Cortex of kidney (tissue), 1 donor: ENCODE results near the gene PPDPF.

ENCODE experiments used
- DNase-seq: peaks from one replicate; lab custom pipeline; 2025; lab: John Stamatoyannopoulos, UW

The PPDPF gene

DNA sequence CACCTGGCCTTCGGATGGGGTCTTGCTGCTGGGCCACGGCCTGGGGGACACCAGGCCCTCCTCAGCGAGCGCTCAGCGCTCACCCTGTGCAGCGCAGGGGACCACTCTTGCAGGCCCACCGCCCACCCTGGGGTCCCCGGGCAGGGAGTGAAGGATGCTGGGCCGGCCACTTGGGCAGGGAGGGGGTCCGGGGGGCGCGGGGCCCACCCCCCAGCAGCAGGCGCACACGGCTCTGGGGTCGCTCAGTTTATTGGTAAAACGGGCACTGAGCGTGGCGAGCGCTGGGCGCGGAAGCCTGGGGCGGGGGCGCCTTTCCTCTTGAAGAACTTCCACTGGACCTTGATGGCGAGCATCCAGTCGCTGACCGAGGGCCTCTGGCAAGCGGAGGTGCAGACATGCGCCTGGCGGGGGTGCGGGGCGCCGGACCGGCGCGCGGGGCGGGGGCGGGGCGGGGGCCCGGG lies 32.8 kb upstream of the PPDPF start:
- DNase-seq: no peak

DNA sequence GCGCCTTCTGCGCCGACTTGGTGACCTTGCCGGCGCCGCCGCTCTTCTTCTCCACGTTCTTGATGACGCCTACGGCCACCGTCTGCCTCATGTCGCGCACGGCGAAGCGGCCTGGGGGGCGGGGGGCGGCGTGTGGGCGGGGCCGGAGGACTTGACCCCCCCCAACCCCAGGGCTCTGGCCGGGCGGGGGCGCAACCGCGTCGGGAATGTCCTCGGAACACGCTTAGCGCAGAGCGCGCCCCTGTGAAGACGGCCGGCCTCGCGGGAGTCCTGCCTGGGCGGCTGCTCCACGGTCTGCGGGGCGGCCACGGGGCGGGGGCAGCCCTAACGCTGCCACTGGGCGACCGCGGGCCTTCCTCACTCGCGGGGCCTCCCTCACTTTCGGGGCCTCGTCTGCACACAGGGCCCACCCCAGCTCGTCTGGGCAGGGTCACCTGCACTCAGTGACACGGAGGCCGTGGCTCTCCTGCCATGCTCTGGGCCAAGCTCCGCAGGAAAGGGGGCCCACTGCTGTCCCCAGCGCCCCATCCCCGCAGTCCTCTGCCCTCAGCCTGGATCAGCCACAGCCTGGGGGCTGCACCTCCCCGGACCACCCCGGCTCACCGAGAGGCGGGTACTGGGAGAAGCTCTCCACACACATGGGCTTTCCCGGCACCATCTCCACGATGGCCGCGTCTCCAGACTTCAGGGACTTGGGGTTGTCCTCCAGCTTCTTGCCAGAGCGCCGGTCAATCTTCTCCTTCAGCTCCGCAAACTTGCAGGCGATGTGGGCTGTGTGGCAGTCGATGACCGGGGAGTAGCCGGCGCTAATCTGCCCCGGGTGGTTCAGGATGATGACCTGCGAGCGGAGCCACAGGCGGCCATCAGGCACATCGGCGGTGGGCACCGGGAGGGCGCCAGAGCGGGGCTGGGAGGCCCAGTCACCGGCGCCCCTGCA lies 32.0 kb upstream of the PPDPF start:
- DNase-seq: no peak

DNA sequence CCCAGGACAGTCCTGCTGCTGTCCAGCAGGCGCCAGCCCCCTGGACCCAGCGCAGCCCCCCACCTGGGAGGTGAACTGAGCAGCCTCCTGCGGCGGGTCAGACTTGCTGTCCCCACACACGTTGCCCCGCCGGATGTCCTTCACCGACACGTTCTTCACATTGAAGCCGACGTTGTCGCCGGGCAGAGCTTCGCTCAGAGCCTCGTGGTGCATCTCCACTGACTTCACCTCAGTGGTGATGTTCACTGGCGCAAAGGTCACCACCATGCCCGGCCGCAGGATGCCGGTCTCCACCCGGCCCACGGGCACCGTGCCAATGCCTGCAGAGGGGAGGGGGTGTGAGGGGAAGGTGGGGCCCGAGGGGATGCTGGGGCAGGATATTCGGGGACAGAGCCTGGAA lies 30.1 kb upstream of the PPDPF start:
- DNase-seq: no peak

DNA sequence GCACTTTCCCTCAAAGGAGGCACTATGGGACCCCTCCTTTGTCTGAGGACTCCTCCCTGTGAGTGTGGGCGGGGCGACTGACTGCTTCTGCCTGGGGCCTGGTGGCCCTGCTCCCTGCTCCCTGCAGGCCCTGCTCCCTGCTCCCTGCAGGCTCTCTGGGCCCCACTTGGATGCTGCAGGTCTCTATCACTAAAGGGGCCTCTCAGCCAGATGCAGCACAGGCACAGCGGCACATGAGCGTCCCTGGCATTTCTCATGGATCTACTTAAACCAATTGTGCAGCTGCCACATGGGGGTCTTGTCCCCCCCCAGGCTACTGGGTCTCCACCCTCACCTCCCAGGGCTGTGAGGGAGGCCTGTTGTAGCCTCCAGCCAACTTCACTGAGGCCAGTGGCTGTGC lies 29.5 kb upstream of the PPDPF start:
- DNase-seq: no peak

DNA sequence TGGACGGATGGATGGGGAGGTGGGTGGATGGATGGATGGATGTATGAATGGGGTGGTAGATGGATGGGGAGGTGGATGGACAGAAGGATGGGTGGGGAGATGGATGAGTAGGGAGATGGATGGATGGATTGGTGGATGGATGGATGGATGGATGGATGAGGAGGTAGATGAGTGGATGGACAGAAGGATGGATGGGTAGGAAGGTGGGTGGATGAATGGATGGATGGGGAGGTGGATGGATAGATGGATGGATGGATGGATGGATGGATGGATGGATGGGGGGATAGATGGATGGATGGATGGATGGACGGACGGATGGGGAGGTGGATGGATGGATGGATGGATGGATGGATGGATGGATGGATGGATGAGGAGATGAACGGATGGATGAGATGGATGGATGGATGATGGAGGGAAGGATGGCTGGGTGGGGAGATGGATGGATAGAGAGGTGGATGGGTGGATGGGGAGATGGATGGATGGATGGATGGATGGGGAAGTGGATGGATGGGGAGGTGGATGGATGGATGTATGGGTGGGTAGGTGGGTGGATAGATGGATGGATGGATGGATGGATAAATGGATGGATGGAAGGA lies 28.8 kb upstream of the PPDPF start:
- no peak for DNase-seq

DNA sequence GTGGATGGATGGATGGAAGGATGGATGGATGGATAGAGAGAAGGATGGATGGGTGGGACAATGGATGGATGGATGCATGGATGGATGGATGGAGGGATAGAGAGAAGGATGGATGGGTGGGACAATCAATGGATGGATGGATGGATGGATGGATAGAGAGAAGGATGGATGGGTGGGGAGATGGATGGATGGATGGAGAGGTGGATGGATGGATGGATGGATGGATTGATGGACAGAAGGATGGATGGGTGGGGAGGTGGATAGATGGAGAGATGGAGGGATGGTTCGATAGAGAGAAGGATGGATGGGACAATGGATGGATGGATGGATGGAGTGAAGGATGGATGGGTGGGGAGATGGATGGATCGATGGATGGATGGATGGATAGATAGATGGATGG lies 28.0 kb upstream of the PPDPF start:
- no peak for DNase-seq

DNA sequence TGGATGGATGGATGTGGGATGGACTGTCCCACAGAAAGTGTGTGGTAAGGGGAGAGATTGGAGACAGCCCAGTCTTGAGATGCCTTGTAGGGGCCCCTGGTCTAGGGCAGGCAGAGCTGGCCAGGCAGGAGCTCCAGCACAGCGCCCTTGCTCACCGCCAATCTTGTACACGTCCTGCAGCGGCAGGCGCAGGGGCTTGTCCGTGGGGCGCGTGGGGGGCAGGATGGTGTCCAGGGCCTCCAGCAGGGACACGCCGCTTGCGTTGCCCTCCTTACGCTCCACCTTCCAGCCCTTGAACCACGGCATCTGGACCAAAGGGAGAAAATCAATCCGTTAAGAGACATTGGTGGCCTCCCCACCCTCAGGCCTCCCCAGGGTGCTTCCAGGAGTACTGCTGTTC lies 27.6 kb upstream of the PPDPF start:
- DNase-seq: no peak

DNA sequence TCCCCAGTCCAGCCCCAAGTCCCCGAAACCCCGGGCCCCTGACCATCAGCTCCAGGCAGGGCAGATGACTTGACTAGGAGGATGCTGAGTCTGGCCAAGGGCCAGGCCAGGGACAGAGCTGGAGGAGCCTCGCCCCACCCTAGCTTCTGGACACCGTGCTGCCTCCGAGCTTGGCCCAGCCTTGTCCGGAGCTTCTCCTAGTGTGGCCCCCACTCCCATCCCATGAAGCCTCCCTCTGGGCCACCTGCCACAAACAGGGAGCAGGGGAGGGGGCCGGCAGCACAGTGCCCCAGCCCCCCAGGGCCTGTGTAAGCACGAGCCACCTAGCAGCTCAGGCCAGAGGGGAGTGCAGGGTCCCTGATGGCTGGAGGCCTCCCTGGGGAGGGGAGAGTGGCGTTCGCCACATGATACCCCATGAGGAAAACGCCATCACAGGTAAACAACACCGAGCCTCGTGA lies 27.0 kb upstream of the PPDPF start:
- no peak for DNase-seq

DNA sequence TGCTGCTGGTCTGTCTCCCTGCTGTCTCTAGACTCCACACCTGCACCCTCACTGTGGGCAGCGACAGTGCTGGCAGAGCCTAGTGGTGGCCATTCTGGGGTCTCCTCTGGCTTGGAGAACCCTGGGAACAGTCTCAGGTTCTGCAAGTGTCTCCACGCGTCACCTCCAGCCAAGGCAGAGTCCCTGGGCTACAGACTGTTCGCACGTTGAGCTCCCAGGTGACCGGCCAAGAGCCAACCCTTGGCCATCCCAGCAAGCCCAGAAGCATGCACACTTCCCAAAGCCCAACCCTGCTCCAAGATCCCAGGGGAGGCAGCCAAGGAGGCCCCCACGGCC lies 26.5 kb upstream of the PPDPF start:
- DNase-seq: no peak

DNA sequence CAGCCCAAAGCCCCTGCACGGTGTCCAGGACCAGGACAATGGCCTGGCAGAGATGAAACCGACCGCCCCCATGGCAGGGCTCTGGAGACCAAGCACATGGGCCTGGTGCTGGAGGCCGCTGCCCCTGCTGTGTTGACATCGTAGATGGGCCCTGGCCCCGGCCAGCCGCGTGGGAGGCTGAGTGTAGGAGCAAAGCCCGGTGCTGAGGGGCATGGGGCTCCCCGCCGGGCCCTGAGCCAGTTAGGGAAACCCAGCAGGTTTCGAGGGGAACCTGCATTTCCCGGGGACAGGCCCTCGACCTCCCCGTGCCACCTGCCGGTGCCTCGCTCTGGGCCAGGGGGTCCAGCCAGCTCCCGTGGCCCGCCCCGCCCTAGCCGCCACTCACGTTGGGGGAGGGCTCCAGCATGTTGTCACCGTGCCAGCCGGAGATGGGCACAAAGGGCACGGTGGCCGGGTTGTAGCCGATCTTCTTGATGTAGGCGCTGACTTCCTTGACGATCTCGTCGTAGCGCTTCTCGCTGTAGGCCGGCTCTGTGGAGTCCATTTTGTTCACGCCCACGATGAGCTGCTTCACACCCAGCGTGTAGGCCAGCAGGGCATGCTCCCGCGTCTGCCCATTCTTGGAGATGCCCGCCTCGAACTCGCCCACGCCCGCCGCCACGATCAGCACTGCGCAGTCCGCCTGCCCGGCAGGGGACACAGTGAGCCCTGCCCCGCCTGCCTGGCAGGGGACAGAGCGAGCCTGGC lies 26.0 kb upstream of the PPDPF start:
- no peak for DNase-seq

DNA sequence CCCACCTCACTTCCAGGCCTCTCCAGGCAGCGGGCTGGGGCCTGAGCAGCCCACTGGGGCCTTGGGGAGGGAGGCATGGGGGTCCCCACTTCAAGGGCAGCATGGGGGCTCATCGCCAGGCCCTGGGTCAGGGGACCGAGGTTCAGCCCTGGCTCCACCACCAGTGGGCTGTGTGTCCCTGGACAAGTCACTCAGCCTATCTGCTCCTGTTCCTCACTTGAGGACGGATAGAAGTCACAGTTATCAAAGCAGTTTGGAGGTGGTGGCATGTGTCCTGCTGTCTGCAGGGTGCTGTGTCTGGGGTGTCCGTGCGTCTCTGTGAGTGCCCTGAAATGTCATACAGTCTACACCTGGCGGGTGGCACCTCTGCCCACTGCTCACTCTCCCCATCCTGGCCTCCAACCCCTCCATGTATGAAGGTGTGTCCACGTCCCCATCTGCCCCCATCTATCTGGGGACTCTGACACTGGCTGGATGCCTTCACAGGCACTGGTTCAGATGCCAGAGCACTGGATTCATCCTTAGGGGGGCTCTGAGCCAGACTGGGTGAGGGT lies 25.3 kb upstream of the PPDPF start:
- DNase-seq: no peak

DNA sequence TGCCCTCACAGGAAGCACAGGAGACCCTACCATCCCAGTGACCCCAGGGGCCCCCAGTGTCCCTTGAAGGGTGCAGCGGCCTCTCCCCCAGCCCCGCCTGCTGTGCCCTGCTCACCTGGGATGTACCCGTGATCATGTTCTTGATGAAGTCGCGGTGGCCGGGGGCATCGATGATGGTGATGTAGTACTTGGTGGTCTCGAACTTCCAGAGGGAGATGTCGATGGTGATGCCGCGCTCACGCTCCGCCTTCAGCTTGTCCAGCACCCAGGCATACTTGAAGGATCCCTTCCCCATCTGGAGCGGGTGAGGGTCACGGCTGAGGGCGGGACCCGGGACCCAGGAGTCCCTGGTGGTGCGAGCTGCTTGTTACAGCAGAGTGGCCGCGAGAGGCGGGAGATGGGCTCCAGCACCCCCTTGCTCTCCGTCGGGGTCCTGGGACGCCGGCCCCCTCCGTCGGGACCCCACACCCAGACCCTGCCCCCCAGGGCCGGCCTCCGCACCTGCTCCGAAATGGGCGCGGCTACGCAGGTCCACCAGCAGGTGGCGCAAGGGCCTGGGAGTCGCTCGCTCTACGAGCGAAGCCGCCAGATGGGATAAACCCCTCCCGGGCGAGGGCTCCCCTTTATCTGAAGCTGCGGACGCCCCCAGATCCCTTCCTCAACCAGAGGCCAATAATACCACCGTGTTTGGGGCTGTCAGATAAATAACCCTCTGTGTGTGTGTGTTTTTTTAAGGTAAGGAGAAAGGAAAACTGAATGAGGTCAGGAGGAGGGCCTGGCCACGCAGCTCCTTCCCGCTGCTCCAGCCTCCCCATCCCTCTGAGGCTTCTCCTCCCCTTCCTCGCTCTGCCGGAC lies 24.6 kb upstream of the PPDPF start:
- no peak for DNase-seq

DNA sequence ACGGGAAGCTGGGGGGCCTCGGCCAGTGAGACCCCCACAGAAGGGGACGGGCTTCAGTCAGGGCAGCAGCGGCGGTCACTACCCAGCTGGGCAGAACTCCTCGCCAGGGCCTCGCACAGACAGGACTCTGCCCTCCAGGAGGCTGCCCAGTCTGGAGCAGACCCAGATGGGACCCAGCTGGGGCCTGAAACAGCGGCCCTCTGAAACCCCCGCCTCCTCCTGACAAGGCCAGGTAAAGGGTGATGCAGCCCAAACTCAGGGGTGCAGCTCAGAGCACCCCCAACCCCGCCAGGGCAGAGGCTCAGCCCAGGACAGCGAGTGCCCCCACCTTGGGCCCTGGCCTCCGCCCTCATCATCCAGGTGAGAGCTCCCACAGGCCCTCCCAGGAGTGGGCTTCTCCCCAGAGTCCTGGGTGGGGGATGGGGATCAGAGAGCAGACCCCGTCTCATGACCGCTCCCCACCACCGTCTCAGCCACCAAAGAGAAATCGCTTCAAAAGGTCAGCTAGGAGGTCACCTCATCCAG lies 23.9 kb upstream of the PPDPF start:
- DNase-seq: no peak

DNA sequence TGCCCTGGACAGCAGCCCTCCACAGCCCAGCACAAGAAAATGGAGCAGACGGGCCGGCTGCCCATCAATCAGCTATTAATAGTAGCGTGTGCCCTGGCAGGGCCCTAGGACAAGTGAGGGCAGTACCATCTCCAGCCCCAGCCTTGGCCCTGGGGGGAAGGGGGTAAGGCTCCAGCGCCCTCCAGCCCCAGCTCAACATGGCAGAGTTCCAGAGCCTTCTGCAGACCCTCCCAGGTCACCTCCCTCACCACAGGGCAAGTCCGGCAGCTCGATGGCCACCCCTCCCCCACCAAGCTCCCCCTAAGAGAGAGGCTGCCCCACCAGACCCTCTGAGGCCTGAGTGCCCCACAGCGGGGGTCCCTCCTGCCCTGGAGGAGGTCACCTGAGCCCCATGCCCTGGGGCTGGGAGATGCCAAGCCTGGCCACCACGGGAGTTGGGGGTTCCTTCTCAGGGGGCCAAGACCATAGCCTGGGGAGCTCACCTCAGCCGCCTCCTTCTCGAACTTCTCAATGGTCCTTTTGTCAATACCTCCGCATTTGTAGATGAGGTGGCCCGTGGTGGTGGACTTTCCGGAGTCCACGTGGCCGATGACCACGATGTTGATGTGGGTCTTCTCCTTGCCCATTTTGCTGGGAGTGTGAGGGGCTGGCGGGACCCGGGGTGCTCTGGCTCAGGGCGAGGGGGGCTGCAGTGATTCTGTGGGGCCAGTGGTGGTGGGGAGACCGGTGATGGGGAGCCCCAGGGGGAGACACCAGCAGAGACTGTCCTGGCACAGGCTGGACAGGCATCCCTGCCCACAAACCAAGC lies 23.2 kb upstream of the PPDPF start:
- DNase-seq: no peak

DNA sequence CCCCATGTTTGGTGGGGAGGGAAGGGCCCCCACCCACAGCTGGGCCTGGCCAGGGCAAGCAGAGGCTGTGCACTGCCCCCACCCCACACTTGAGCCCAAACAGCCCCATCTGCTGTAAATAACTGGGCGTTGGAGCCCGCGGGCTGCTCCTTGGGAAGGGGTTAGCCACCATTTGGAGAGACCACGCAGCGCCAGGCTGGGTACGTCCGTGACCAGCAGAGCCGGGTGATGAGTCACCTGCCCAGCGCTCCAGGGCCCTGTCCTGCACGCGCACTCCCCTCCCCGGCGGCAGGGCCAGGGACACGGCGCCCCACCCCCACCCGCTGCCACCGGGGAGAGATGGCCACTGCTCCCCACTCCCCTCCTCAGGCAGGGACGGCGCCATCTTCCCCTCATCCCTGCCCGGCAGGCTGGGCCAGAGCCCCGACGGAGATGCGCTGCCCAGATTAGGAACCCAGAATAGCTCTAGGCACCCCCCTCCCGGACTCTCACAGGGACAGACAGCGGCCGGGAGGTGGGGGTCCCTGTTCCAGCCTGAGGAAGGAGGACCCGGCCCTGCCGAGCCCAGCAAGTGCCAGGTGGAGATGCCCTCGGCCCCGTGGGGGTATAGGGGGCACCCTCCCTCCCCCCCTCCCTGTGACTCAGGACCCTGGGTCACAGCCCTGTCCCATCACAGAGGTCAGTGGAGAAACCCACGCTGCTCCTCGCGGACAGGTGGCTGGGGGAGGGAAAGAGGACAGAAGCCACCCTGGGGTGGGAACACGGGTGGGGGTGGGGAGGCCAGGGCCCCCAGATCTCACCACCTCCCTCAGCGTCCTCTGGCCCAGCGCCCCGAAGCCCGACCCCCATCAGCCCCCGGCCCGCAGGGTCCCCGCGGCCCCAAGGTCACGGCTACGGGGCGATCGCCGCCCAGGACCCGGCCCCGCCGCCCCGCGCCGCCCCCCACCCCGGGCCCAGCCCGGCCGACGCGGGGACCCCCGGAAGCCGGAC lies 22.3 kb upstream of the PPDPF start:
- no peak for DNase-seq

DNA sequence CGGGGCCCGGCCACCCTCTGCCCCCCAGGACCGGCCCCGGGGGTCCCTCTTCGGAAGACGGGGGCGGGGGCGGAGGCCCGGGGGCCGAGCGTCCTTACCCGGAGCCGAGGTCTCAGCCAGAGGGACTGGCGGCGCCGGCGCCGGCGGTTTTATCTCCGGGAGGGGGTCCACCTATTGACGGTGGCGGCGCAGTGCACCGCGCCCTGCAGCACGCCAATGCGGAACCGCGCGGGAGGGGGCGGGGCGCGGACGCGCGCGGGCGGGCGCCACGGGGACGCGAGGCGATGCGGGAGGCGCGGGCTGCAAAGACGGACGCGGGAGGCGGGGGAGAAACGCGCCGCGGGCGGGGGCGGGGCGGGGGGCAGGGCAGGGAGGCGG lies 21.6 kb upstream of the PPDPF start, which contains the start of gene EEF1A2:
EEF1A2 (minus strand) TSS at position 124 of the 378 bp plus-strand sequence. CDS start 1,320 bp downstream, outside the sequence.
- DNase-seq: no peak

DNA sequence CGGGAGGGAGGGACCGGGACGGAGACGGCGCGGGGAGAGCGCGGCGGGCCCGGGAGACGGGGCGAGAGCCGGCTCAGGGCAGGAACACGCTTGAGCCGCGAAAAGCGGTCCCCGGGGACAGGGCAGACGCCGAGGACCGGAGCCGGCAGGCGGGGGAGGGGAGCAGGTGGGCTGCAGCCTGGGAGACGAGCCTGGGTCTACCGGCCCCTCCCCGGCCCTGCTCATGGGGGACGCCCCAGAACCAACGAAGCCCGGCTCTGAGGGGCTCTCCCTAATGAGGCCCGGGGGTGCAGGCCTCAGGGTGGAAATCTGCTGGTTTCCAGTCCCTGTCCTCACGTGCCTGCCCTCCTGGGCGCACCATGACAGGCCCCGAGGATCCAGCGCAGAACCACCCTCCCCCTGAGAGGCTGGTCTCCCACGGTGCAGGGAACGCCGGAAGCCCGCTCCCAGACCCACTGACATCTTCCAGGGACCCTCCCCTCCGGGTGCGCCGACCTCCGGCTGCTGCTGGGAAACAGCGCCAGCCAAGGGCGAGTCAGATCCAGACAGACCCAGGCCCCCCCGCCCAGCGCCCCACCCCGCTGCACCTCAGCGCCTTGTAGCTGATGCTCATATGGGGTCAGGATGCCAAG lies 21.1 kb upstream of the PPDPF start:
- no peak for DNase-seq

DNA sequence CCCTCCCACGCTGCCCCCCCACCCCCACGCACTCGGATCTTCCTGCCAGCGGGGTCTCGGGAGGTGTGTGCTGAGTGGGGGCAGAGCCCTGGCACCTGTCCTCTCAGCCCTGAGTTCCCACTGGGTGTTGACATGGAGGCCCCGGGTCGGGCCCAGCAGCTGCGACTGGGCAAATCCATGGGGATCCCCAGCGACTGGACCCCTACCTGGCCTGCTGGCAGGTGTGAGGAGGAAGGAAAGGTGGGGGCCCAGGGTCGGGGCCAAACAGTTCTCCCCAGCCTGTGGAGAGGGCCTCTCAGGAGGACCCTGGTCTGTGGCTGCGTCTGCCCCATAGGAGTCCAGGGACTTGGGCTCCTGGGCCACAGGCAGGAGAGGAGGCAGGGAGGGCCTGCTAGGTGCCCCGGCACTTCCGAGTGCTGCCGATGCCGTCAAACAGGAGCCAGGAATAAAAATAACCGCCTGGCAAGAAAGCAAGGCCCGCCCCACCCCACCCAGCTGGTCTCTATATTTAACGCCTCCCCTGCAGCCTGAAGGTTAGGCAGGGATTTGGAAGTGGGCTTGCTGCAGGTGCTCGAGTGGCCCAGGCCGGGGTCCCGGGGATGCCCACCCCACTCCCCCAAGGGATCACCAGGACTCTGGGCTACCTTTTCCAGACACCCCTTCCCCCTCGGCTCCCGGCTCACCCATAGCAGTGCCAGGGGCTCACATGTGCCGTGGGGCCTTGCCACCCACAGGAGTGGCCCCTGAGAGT lies 20.2 kb upstream of the PPDPF start:
- DNase-seq: no peak
